GM18507 (cell line): ENCODE results near the gene UBXN2A.
"Not testable (repeated sequence)": the region's sequence is repeated elsewhere in the genome, so short reads cannot be mapped to it uniquely, and the experiment has no call there.

Experiments
- DNase-seq: peaks from one replicate; pipeline ENCODE4 v3.0.0; 2011; ENCODE audit warnings: low read depth; ENCODE audit not compliant: insufficient read length; ENCODE audit errors: extremely low spot score
- FAIRE-seq: peaks from 2 replicates; lab custom pipeline; 2011; peaks lifted over from hg19 to GRCh38; lab: Jason Lieb, UNC

The UBXN2A gene

DNA sequence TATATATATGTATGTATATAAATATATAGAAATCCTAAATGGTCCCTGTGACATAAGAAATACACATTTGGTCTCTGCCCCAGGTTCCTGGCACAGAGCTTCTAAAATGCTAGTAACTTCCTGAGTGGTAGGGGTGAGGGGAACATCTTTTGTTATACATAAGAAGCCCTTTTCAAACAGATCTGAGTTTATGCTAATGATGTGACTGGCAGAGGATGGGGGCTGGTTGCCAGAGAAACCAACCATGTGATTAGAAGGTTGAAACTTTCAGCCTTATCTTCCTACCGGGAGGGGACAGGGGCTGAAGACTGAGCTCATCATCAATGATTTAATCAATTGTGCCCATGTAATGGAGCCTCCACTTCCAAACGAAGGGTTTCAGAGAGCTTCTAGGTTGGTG lies 86.0 kb downstream of the UBXN2A start:
- DNase-seq (no peak), FAIRE-seq (no peak)

DNA sequence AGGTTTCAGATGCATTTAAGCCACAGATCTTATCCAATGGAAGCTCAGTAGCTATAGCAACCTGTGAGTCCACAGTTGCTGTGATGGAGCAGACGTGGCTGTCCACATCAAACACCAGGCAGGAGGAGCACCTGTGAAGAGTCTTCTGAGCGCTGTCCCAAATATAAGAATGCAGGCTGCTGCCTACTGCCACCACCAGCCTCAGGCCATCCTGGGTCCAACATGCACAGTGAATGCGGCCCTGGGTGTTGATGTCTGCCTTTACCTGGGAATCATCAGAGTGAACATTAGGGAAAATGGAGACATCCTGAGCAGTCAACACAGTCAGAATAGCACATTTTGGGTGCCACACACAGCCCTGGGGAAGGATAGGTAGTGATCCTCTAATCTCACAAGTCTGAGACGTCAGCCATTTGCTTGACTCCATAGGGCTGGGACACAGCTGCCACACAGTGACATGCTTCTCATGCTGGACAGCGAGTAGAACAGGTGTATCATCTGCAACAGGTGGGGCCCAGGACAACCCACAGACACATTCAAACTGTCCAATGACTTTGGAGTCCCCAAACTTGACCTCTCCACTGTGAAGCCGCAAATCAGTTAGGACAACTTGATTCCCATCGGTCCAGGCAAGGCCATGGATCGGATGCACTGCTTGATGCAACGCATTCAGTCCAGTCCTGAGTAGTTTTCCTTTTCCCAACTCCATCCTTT lies 98.7 kb downstream of the UBXN2A start:
- no peak for FAIRE-seq
- DNase-seq: no peak

DNA sequence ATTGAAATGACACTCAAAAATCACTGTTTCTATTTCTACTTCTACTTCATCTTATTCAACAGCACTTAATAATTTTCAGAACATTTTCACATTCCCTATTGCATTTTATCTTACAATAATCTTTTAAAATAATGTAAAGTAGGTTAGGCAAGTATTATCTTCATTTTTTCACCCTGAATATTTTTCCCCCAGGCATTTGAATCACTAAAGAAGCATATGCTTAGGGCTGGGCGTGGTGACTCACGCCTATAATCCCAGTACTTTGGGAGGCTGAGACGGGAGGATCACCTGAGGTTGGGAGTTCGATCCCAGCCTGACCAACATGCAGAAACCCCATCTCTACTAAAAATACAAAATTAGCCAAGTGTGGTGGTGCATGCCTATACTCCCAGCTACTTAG lies 100.2 kb downstream of the UBXN2A start:
- FAIRE-seq (no peak), DNase-seq (no peak)

DNA sequence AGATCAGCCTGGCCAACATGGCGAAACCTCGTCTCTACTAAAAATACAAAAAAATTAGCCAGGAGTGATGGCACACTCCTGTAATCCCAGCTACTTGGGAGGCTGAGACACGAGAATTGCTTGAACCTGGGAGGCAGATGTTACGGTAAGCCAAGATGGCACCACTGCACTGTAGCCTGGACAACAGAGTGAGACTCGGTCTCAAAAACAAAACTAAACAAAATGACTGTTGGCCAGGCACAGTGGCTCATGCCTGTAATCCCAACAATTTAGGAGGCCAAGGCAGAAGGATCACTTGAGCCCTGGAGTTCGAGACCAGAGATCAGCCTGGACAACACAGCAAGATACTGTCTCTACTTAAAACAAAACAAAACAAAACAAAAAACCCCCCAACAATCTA lies 102.9 kb downstream of the UBXN2A start:
- FAIRE-seq, DNase-seq: not testable (repeated sequence)

- no peak for DNase-seq
- FAIRE-seq: peak; percentile 26
These were observed 105.5 kb downstream of the UBXN2A start for GRCh38 chr2:24045511-24046508.

DNA sequence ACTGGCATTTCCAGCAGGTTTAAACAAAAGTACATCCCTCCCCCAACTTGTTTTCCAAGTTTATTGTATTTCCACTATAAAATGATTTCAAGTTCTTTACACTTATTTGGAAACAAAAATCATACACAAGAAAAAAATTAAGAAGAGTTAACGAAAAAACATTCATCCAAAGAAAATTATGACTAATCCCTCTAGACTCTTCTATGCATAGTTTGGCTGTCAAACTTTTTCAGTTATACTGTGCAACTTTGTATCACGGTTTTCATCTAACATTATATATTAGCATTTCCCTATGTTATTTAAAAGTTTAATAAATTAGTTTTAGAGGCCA lies 106.3 kb downstream of the UBXN2A start:
- no peak for DNase-seq
- no peak for FAIRE-seq

- DNase-seq (peak; percentile 79), FAIRE-seq (peak; percentile 99)
These were observed 106.9 kb downstream of the UBXN2A start, which contains the start of gene WDCP for GRCh38 chr2:24046930-24047702. TSS of gene WDCP (minus strand) at chr2:24047391. CDS start at chr2:24039494, 7,897 bp downstream.

DNA sequence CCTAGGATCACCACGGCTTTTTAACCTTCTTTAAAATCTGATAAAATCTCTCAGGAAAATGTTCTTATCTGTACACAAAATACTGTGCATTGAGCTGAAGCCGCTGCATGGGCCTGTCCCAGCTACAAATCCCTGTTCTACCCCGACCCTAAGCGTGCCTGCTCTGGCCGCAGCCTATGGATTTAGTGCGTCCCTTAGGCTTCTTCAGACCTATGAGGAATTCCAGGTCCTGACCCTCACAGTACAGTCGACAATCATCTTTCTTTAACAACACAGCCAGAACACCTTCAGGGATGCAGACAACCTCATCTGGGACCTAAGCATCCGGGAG lies 107.4 kb downstream of the UBXN2A start:
- DNase-seq: no peak
- FAIRE-seq: no peak

DNA sequence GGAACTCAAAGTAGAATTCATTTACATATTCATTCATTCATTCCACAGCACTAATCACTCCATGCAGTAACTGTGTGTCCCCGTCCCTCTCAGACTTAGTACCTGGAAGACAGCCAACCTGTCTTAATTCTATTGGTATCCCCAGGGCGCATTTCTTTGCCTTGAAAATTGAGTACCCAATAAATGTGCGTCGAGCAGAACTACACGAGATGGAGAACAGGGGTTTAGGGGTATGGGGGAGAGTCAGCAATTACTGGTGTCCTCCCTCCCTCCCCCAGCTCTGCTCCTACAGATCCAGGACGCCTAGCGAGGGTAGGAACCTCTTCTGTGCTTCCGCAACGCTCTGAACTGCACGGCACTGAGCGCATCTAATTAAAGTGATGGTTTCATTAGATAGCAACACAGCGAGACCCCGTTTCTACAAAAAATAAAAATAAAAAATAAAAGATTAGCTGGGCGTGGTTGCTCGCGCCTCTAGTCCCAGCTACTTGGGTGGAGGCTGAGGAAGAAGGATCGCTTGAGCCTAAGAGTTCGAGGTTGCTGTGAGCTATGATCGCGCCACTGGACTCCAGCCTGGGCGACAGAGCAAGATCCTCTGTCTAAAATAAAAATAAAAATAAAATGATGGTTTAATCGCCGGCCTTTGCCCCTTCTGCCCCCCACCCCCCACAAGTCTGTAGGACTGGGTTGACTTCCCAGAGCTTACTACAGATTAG lies 108.7 kb downstream of the UBXN2A start:
- DNase-seq (no peak), FAIRE-seq (no peak)

GRCh38 chr2:24049485-24050021 lies 109.3 kb downstream of the UBXN2A start, which contains the start of gene FKBP1B:
TSS of gene FKBP1B (plus strand) at chr2:24049741. CDS start at chr2:24049850, 109 bp downstream.
- peak; percentile 44 for FAIRE-seq
- peak; percentile 15 for DNase-seq

DNA sequence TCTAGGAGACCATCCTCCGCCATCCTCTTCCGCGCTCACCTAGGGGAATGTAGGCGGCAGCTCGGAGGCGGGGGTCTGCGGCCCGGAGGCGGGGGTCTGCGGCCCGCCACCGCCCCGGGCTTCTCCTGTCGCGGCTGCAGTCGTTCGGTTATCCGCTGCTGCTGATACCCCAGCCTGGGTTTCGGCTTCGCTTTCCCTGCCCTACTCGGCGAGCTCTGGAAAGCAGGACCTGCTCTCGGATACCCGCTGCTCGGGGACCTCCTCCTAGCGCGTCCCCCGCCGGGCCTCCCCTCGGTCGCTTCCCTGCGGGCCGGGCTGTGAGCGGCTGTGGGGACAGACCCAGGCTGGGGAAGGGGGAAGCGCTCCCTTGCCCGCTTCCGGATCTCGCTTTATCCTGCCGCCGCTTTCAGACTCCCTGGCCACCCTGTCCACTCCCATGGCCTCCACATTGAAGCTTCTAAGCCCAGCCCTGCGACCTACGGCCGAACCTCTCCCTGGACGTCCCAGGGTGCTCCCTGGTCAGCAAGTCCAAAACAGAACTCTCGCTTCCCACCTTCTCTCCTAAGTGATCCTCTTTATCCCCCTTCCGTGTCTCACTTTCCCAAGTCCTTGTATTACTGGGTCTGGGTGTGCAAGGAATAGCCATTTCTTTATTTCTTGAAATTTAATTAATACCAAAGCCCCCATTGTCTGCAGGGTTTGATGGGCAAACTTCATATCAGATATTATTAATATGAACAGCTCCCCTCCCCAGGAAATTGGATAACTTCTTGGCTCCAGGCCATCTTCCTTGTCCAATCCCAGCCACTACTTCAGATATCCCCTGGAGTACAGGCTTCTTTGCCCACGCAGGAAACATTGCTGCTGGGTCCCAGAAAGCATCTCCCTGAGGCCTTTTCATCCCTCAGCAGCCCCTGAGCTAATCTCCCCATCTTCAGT lies 110.0 kb downstream of the UBXN2A start:
- DNase-seq (no peak), FAIRE-seq (no peak)

DNA sequence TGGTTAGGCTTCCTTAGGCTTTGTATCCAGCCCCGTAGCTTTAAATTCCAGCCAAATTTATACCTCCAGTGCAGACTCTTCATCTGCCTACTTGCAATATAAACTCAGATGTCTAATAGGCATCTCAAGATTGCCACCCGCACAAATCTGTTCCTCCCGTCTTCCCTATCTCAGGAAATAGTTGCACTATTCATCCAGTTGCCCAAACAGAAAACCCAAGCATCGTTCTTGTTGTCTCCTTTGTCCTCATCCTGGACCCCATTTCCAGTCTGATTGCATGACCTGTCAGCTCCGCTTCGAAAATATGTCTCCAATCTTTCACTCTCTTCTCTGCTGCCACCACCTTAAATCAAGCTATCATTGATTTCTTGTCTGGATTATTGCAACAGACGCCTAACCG lies 111.6 kb downstream of the UBXN2A start:
- FAIRE-seq (no peak), DNase-seq (no peak)

DNA sequence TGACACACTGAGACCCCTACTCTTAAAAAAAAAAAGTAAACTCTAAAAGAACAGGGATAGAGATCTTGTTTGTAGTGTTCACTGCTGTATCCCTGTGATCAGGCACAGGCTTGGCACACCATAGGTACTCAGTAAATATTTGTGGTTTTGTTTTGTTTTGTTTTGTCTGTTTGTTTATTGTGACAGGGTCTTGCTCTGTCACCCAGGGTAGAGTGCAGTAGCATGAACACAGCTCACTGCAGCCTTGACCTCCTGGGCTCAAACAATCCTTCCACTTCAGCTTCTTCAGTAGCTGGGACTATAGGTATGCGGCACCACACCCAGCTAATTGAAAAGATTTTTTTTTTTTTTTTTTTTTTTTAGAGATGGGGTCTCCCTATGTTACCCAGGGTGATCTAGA lies 112.7 kb downstream of the UBXN2A start:
- FAIRE-seq (no peak), DNase-seq (no peak)
